Activated T-cell treated with anti-CD3 and anti-CD28 coated beads for 4 hours (primary cell): ENCODE results near the gene FER.
"Not testable (repeated sequence)": the region's sequence is repeated elsewhere in the genome, so short reads cannot be mapped to it uniquely, and the experiment has no call there.

ENCODE experiments used
- DNase-seq: peaks from one replicate; pipeline ENCODE4 v3.0.0-alpha.2; 2020

FER gene

DNA sequence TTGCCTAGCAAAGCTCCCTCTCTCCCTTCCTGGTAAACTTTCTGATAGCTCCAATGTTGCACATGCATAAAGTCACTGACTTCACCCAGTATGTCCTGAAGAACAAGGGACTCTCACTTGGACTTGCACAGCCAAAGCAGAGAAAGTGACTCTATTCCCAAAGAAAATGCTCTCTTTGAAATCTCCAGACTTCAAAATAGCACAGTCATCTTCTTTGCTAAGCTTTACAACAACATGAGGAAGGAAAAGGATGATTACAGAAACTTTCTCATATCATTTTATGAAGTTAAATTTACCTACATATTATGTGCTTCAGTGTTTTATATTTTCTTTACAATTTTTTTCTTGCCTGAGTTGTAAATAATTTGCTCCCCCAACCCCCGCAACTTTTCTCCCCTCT, 397.4 kb downstream of the FER start:
- no peak for DNase-seq

GRCh38 chr5:109146591-109146990, 398.9 kb downstream of the FER start:
- DNase-seq = no peak

GRCh38 chr5:109152565-109152964, 404.9 kb downstream of the FER start:
- DNase-seq = no peak

- no peak for DNase-seq
Observed at GRCh38 chr5:109155625-109156024, 407.9 kb downstream of the FER start.

- no peak for DNase-seq
Observed at GRCh38 chr5:109156885-109157284, 409.2 kb downstream of the FER start.

DNA sequence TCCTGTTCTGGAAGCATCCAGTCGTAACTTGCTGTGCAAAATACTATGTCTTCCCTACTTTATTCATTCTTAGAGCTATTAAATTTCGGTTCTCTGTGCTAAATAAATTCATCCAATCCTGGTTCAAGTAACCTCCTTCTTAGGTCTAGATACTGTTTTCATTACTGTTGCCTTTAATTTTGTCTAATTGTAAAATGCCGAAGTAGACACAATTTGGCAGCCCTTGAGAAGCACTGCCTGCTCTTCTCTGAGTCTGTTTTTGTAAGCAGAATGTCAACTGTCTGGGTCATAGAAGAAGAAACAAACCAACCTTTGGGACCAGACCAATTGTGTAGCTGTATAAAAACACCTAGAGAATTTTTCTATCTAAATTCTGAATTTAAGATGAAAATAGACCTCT, 412.8 kb downstream of the FER start:
- DNase-seq = no peak

GRCh38 chr5:109161914-109162683, 414.4 kb downstream of the FER start:
- DNase-seq = no peak

- DNase-seq = no peak
Observed at GRCh38 chr5:109163336-109163735, 415.6 kb downstream of the FER start.

GRCh38 chr5:109164001-109164400, 416.3 kb downstream of the FER start:
- DNase-seq = no peak

DNA sequence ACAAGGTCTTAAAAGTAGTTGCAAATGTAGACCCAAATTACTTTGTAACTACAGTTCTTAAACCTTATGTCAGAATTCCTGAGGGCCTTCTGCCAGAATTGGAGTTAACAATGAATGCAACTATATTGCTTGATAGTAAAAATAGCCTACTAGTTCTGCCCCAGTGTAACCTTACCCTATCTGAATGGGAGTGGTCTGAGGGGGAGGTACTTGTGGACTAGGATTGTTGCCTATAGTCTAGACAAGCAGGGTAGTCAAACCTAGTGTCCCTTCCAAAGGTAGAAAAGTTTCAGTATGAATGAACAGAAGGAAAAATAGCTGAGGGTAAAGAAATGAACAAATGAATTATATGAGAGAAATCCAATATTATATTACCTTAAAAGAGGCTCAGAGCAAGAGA, 419.9 kb downstream of the FER start:
- DNase-seq = no peak

DNA sequence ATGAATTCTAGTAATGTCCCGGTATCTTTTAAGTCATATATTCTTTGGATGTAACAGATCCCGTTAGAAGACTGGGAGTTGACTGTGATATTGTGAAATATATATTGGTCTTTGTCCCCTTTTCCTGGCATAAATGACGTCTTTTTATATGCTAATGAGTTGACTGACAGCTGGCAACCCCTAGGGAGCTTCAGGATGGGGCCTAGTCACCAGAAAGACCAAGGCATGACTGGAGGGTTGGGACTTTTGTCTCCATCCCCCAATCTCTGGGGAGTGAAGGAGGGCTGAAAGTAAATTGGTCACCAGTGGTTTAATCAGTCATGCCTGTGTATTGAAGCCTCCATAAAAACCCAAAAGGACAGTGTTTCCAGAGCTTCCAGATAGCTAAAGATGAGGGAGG, 420.5 kb downstream of the FER start:
- DNase-seq = no peak

GRCh38 chr5:109170629-109171350, 423.1 kb downstream of the FER start:
- DNase-seq = no peak

- not testable (repeated sequence) for DNase-seq
Observed at GRCh38 chr5:109171437-109172073, 423.9 kb downstream of the FER start.

DNA sequence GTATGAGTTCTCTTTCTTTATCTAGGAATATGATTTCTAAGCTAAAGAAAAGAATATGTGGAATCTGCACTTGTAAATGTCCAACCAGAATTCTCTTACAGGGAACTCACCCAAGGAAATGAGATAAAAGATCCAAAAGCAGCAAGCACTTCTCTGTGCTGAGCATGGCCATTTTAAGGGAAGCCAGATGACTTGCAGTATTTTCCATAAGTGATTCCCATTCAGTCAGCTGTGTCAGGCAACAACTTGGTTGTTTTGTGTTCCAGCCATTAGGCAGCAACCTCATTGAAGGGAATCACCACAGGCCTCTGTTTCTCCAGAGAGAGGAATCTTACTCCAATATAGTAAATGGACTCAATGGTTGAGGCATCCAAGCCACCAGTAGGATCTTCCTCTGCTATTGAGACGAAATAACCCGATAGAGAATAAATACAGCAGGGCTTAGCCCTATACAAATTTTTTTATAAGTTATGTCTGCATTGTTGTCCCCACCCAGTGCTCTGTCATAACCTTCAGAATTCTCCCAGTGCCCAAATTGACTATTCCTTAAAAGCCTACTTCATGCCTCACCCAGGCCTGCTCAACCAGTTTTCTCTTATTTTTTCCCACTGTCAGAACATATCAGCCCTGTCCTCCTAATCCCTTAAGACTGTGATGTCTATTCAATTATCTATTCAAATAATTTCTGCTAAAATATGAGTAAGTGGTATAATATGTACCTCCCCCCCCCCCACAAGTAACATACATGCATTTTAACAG, 425.5 kb downstream of the FER start:
- no peak for DNase-seq

DNA sequence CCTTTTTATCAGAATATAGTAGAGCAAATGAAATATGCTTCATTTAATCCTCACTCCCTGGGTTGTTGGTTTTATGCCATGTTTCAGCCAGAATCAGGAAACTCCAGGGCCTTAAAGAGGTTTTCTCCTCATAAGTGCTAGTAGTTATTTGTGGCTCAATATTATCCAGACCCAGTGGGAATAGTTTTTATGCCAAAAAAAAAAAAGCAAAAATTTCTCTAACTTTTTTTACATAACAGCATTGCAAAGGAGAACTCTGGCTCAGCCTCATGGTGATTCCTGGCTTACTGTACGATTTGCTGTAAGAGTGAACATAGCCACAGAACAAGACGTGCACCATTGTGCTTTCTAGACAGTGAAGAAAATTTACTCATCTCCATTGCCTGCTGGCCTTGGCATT, 429.5 kb downstream of the FER start:
- no peak for DNase-seq

GRCh38 chr5:109177782-109178181, 430.1 kb downstream of the FER start:
- DNase-seq = no peak

GRCh38 chr5:109180668-109181067, 433.0 kb downstream of the FER start:
- no peak for DNase-seq

GRCh38 chr5:109186759-109187158, 439.1 kb downstream of the FER start:
- no peak for DNase-seq

- DNase-seq = no peak
Observed at GRCh38 chr5:109191153-109191558, 443.5 kb downstream of the FER start.

- no peak for DNase-seq
Observed at GRCh38 chr5:109192027-109192426, 444.3 kb downstream of the FER start.

- DNase-seq = no peak
Observed at GRCh38 chr5:109192555-109193281, 445.0 kb downstream of the FER start.

DNA sequence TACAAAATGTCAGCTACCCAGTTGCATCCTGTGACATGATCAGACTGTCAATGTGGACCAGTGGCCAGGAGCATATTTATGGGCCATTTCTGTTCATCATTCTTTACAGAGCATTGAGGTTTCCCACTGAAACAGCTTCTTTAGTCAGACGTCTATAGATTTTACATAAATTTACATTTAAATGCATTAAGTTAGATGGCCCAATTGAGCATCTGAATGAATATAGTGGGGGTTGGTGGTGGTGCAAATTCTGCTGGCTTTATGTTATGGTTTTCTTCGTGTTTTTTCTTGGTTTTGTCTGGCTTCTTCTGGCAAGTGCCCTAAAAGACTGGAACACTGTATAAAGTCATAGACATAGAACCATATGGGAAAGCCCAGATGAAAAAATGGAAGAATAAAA, 448.0 kb downstream of the FER start:
- no peak for DNase-seq
